HG02642 (cell line): ENCODE data around the gene TMEM179B.
"Not testable (repeated sequence)": the region's sequence is repeated elsewhere in the genome, so short reads cannot be mapped to it uniquely, and the experiment has no call there.

Source experiments
- ATAC-seq: cut with Tn5 transposase; IDR thresholded peaks from one replicate; pipeline ENCODE4 v1.9.1; 2021; ENCODE audit warnings: mild to moderate bottlenecking; ENCODE audit not compliant: unreplicated experiment, poor library complexity

Gene TMEM179B

DNA sequence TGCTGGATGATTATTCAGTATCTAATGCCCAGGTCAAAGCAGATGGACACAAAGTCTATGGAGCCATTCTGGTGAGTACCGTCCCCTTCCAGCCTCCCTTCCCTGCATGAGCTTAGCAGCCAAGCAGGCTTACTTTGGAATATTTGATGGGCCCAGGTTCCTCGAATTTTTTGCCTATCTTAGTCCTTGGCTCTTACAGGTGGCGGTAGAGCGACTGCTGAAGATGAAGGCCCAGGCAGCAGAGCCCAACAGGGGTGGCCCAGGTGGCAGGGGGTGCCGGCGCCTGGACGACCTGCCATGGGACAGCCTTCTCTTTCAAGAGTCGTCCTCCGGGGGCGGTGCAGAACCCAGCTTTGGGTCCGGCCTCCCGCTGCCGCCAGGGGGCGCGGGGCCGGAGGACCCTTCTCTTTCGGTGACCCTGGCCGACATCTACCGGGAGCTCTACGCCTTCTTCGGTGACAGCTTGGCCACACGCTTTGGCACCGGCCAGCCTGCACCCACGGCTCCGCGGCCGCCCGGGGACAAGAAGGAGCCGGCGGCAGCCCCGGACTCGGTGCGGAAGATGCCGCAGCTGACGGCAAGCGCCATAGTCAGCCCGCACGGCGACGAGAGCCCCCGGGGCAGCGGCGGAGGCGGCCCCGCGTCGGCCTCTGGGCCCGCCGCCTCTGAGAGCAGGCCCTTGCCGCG is 741 bp upstream of the TMEM179B start:
- peak; percentile 67 for ATAC-seq

DNA sequence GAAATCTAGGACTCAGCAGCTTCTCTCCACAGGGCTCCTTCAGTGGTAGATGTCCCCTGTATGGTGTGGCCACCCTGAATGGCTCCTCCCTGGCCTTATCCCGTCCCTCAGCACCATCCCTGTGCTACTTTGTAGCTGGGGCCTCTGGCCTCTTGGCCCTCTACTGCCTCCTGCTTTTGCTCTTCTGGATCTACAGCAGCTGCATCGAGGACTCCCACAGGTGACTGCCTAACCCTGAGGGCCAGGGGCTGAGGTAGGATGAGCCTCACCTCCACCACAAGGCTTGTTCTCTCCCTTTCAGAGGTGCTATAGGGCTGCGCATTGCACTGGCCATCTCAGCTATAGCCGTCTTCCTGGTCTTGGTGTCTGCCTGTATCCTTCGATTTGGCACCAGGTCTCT is 1.8 kb downstream of the TMEM179B start:
- no peak for ATAC-seq

DNA sequence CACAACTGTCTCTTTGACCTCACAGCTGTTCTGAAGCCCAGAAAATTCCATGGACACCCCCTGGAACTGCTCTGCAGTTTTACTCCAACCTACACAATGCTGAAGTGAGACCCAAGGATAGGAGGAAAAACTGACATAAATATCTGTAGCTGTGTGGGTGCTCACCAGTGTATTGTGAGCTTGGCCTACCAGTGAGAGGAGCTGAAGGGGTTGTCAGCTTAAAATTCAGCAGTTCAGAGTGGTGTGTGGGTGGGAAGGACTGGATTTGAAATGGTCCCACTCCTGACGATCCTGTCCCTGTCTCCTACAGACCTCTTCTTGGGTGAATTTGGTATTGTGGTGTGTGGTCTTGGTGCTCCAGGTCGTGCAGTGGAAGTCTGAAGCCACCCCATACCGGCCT is 2.4 kb downstream of the TMEM179B start:
- no peak for ATAC-seq

DNA sequence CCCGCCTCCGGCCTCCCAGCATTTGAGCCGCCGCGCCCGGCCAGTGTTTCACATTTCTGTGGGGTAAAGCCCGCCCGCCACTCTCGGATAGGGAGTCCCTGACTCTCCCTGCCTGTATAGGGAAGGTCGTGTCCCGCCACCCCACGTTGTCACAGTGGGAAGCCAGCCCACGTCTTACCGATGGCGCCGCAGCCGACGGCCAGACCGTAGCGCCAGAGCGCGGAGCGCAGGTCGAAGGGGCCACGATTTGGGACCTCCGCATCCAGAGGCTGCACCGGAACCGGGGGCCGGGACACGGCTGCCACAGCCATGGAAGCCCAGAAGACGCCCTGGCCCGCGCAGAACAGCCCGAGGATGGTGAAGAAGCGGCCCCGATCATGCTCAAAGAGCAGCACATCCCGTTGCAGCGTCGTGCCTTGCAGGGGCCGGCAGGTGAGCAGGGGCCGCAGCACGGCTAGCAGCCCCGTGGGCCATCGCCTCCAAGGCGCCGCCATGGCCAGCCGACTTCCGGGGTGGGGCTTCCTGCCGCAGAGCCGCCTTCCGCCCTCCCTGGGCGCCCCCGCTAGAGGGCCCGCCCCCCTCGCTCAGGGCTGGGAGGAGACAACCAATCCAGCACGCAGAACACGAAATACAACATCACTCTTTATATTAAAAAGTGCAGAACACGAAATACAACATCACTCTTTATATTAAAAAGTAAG is 4.4 kb downstream of the TMEM179B start, which contains the start of gene TMEM223:
TSS of gene TMEM223 (minus strand) at position 506 of the 701 bp plus-strand sequence. CDS start at position 494, 12 bp downstream.
- peak; percentile 70 for ATAC-seq

DNA sequence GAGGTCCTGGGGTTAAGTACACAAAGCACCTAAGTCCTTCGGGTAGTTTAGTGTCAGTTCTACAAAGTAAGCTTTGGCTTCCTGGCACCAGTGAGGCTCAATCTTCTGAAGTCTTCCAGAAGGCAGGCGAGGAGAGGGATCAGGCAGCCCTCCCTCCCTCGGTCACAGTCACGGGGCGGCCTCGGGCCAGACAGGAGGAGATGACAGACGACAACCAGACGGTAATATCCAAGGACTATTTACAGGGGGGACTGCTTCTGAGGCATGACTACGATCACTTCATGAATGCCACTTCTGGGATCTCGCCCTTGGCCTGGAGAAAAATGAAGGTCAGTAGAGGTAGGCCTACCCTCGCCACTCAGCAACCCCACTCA is 5.0 kb downstream of the TMEM179B start:
- ATAC-seq = no peak

DNA sequence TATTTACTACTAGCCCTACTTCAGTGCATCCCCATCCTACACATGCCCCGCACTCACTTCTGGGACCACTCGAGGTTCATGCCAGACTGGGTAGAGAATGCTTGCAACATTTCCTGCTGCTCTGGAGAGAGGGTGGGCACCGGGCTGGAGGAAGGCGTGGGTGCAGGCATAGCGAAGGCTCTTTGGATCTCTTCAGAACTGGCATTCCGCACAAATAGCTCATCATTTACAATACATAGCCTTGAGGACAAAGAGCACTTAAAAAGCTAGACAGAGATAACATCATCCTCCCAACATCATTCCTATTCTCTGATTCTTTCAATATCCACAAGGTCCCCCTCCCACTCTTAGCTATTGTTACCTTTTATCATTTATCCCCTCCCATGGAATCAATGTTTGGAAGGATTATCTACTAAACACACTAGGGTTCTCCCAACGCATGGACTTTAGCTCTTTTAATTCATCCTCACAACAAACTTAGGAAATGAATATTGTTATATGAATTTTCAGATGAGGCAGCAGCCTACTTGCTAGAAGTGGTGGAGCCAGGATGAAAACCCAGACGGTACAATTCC is 7.1 kb downstream of the TMEM179B start:
- ATAC-seq = no peak

DNA sequence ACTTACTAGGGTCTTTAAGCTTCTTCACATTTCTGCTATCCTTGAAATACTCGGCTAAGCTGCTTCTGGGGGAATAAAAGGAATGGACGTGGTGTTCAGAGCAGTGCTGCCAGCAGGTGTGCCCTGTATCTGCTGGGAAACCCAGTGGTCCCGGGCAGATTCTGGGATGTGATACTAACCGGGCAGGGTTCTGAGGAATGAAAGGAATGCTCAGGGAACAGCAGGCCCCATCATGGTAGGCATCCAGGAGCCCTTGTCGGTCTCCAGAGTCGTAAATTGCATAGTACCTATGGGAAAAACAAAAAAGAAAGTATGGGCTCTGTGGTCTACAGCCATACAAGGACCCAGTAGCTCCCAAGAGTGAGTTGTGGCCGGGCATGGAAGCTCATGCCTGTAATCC is 9.1 kb downstream of the TMEM179B start:
- no peak for ATAC-seq

DNA sequence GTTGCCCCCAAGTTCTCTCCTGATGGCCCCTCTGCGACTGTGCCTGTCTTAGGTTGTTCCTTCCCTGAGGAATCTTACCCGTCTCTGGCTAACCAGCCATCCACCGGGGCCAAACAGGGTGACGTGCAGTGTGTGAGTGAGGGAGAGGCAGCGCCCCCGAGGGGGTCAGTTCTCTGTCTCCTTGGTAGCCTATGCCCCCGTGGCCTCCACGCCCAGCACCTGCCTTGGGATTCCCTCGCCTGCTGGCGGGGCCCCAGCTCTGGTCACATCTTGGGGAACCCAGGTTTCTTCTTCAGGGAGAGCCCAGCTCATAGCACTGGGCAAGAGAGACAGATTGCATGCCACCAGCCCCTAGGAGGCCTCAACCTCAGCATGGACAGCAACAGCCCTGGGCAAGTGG is 12.3 kb downstream of the TMEM179B start:
- no peak for ATAC-seq

DNA sequence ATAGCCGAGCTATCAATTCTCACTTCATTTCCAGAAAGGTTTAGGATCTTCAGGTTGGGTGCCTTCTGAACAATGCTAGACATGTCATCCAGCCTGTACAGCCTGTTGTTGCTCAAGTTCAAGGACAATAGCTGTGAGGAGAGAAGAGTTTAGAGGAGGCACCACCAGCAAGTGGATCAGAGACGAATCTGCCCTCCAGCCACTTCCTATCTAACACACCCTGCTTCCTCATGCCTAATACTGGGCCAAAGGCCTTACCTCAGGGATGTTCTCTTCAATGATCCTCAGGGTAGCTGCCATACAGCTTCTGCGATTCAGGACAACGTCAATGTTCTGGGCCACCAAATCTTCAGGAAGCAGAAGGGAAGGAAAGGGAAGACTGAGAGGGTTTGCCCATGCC is 13.9 kb downstream of the TMEM179B start:
- no peak for ATAC-seq

DNA sequence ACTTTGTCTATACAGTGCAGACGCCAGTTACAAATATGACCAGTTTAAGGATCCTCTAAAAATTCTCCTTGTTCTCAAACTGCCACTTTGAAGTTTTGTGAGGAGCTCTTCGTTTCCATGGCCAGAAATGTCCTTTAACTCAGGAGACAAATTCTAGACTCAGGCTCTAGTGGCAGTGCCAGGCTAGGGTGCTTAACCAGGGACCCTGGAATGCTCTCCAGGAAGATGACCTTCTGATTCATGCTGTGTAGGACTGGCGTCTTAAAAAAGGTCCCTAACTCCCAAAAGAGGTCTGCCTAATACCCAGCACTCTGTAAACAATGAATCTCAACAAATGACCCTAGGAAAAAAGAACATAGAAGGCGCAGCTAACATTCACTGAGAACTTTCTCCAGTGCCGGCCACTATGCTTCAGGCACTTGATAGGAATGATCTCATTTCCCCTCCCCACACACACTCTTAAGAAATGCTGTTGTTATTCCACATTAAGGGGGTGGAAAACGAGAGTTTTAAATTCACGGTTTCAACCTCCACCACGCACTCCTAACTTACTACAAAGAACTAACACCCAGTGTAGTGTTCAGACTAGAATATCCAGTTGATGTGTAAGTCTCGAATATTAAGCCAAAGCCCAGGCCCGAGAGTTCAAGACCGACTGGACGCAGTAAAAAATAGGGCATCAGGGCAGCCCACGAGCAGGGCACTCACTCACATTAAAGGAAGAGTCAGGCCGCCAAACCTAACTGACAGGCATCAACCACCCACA is 17.3 kb downstream of the TMEM179B start:
- peak; percentile 3 for ATAC-seq

DNA sequence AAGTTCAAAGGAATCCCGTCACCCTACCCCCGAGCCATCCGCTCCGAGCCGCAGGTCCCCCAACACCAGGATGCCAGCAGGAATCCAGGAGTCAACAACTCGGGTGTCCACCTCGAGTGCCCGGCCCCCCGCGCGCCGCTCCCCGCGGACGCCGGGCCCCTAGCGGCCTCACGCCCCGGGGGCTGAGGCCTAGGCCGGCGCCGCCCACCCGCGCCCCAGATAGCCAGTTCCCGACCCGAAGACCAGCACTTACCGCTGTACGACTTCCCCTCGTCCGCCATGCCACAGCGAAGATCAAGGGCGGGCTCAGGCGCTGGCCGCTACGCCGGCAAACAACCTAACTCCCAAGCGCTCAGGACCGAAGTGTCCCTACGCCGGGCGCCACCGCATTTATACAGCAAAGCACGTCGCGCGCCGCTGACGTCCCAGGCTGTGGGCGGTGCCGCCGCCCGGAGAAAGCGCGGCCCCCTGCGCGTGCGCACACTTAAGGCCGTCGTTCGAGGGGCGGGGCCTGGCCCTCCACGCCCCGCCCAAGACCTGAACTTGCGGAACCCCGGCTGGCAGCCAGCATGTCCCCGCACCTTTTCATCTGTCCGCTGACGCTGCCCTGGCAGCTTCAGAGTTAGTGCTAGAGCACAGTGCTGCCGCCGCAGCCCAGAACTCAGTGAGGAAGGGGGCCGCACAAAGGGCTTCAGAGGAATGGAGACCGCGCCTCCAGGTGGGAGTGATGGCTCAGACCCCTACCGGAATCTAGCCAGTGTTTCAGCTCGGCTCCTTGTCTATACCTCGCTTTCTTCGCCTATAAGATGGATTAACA is 18.1 kb downstream of the TMEM179B start, which contains the start of gene NXF1:
TSS of gene NXF1 (minus strand) at position 365 of the 817 bp plus-strand sequence. CDS start at position 281, 84 bp downstream.
- peak; percentile 88 for ATAC-seq

DNA sequence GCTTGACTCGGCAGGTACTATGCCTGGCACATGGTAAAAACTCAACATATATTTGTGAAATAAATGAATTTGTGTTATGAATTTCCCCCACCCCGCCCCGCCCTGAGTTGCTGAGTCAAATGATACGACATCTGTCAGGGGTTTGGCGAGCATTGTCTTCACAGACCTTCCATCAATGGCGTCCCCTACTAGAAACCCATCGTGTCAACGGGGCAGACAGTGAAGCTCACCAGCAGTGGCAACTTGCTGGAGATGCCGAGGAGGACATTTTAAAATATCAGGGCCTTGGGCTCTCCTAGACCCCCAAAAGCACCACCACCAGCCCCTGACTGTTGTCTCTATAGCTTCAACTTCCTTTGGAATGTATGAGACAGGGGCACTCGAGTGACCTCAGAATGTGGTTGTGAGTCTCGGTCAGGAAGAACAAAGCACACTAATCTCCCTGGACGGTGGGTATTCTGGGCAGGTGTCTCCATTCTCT is 18.8 kb downstream of the TMEM179B start:
- ATAC-seq = no peak

DNA sequence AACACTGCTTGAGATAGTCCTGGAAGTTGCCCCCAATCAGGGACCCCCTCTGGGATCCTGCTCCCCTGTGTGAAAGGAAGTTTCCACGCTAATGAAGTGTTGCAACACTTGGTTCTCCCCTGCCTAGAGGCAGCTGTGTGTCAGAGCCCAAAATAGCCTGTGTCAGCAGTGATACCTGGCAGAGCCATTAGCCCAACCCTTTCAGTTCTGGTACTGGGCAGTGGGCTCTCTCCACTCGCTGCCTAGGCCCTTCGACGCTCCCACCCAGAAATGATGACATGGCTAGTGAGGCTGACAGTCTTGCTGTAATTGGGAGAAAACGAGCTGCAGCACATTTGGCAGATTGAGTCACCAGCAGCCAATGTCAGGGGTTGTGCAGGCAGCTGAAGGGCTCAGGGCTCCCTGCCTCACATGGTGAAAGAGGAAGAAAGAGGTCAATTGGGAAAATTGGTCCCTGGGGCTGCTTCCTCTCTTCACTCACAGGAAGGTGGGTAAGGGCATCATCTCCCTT is 19.5 kb downstream of the TMEM179B start:
- ATAC-seq = no peak

DNA sequence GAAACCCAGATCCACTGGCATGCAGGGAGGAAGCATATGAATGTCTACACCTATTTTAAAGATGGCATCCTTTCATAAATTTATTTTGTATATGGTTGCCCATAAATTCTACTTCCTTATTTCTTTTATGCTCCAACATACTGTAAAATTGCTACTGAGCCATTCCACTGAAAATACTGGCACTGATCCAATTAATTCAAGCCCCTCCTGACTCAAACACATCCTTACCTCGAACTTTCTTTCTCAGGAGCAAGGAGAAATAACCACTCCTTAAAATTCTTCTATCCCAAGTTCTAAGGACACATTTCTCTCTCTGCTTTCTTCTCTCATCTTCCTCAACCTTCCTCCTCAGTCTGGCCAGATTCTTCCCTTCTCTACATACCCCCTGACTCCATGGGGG is 23.5 kb downstream of the TMEM179B start:
- ATAC-seq = no peak

DNA sequence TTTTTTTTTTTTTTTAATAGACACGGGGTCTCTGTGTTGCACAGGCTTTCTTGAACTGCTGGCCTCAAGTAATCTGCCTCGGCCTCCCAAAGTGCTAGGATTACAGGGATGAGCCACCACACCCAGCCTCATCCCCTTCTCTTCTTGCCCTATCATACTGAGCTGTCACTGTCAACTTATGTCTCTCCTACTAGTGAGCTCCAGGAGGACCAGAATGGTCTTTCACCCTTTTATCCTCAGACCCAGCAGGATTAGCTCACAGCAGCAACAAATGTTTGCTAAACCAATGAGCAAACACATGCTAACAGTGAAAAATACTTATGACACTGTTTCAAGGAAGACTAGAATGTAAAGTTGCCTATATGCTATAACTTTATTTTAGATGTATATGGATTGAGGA is 24.5 kb downstream of the TMEM179B start:
- no peak for ATAC-seq

DNA sequence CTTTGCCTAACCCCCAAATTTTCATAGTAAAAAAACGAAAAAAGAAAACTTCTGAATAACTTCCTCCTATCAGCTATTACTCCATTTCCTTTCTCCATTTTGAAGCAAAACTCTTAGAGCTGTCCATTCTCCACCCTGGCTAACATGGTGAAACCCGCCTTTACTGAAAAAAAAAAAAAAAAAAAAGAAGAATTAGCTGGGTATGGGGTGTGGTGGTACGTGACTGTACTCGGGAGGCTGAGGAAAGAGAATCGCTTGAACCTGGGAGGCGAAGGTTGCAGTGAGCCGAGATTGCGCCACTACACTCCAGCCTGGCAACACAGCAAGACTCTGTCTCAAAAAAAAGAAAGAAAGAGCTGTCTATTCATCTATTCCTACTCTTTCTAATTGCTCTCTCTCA is 29.4 kb downstream of the TMEM179B start:
- ATAC-seq = no peak

DNA sequence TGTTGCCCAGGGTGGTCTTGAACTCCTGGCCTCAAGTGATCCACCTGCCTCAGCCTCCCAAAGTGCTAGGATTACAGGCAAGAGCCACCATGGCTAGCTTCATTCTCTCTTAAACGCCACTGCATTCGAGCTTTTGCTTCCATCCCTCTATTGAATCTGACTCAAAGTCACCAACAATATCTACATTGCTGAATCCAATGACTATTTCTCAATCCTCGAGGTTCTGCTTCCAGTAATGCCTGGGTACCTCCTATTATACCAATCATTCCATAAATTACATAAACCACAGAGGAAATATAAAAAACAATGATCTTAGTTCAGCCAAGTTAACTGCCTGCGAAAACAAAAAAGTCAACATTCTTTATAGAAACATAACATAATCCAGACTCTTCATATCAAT is 29.9 kb downstream of the TMEM179B start:
- no peak for ATAC-seq

DNA sequence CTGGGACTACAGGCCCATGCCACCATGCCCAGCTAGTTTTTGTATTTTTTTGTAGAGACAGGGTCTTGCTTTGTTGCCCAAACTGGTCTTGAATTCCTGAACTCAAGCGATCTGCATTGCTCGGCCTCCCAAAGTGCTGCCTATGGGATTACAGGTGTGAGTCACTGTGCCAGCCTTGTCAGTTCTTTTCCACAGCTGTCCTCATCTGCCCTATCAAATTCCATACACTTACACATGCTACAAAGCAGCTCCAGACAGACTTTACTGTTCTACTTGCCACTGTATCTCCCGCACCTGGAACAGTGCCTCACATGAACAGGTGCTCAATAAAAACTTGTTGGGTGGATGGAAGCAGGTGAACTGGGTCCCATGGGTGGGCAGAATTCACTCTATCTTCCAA is 36.5 kb downstream of the TMEM179B start:
- ATAC-seq = no peak

DNA sequence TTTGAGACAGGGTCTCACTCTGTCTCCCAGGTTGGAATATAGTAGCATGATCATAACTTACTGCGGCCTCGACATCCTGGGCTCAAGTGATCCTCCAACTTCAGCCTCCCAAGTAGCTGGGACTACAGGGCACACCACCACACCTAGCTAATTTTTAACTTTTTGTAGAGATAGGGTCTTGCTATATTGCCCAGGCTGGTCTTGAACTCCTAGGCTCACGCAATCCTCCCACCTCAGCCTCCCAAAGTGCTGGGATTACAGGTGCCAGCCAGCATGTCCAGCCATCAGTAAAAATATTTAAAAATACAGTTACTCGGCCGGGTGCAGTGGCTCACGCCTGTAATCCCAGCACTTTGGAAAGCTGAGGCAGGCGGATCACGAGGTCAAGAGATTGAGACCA is 40.9 kb downstream of the TMEM179B start:
- ATAC-seq = not testable (repeated sequence)
